CD4-positive, alpha-beta T cell treated with Interferon gamma for 1 hour (primary cell): ENCODE data around the gene ELP2.

Source experiments
- DNase-seq: peaks from one replicate; pipeline ENCODE4 v3.0.0-alpha.2; 2020

Gene ELP2

DNA sequence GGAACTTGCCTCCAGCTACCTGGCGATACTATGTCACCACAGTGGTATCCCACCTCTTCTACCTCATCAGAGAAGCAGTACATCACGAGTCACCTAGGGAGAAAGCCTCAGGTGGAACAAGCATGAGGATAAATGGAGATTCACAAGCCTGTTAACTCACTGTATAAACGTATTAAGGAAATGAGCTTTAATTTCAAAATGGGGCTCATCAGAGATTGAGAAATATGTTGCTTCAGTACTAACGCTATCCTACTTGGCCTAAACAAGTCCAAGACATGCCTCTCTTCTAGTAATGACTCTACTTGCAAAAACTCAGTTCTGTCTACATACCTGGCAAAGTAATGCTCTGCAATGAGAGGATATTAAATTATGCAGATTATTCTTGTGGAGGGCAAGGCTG lies 4.9 kb upstream of the ELP2 start:
- DNase-seq, result no peak

GRCh38 chr18:36126668-36127067 lies 3.0 kb upstream of the ELP2 start:
- no peak for DNase-seq

DNA sequence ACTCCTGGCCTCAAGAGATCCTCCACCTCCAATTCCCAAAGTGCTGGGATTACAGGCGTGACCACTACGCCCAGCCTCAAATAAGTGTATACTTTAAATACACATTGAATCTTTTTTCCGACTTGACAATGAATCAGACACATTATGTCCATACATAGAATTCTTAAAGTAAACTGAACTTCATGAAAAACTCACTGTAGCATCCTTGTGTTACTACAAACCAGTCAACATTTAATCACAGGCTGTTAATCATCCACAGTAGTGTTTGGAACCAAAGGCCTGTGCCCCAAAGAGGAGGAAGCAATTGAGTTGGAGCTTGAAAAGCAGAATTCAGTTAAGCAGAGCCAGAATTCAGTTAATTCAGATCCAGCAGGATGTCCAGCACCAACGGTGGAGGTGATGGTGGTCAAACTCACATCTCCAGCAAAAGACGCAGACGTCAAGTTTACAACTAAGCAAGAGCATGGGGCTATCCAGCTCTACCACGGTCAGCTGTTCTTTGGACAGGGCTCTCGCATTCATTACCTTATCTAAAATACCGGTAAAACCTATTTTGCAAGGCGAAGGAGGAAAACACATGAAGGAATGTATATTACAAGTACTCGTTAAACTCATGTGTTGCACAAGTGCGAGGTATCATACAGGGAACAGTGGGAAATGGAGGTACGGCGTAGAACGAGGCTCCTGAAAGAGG lies 1.7 kb upstream of the ELP2 start:
- DNase-seq, result no peak

DNA sequence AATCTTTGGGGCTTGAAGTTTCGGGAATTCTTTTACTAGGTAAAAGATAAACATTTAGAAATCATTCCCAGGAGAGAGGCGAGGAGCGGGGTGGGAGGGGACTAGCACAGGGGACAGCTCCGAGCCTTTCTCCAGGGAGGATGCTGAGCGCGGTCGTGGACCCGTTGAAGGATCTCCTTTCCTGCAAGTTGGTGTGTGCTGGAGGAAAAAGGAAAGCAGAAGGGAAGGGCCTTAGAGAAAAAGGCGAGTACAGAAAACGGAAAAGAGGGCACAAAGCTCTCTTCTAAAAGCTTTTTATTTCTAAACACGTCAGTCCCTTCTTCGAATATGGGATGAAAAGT lies 1.2 kb upstream of the ELP2 start:
- DNase-seq, result no peak

- DNase-seq, result no peak
Measured at GRCh38 chr18:36128907-36129299, 796 bp upstream of the ELP2 start.

DNA sequence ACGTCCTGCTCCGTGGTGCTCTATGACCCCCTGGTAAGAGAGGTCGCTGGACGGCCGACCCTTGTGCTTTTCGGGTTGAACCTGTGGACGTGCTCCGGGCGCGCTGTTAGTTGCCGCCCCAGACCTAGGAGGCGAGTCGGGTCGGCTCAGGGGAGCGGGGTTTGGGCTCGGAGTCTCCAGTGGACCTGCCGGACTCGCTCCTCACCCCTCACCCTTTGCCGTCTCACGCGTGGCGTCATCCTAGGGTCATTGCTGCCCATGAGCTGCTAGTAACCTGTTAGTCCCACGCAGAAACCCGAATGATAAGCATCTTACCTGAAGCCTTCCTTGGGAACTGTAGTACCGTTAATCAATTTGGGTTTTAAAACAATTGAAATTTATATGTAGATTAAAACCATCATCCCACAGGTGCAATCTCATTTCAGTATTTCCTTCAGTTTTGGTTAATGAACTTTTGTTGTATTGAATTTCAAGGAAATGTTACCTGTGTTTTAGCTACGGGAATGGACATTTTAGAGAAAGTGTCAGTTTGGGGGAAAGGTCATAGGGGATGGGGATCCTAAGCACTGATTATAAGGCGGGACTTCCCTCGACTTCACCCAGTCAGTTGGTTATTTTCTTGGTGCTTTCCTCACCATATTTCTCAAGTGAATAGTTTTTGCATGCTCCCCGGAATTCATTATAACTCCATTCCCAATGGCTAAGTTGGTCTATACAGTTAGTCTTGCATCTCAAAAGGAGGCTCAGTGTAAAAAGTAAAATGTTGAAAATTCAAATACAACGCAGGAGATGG lies 536 bp downstream of the ELP2 start:
- DNase-seq, result no peak

DNA sequence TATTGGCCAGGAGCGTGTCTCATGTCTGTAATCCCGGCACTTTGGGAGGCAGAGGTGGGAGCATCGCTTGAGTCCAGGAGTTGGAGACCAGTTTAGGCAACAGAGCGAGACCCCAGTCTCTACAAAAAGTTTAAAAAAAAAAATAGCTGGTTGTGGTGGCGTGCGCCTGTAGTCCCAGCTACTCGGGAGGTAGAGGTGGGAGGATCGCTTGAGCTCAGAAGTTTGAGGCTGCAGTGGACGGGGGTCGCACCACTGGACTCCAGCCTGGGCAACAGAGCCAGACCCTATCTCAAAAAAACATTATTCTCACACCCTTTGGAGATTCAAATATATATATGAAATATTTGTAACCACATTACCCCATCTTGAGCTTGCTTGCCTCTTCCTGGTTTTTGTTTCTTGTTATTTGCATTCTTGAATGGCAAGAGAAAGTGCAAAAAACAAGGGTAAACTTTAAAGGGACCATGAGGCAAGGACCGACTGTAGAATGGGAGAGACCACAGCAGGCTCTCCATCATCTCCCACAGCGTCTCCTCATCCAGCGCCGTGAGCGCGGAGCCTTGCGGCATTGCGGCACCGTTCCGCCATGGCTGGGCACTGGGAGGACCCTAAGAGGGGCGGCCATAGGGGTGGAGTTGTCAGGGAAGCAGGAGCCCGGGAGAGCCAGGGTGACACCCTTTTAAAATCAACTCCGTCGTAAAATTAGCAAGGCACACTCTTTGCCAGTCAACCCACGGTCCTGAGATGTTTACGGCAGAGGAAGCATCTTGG lies 1.4 kb downstream of the ELP2 start:
- DNase-seq, result no peak

DNA sequence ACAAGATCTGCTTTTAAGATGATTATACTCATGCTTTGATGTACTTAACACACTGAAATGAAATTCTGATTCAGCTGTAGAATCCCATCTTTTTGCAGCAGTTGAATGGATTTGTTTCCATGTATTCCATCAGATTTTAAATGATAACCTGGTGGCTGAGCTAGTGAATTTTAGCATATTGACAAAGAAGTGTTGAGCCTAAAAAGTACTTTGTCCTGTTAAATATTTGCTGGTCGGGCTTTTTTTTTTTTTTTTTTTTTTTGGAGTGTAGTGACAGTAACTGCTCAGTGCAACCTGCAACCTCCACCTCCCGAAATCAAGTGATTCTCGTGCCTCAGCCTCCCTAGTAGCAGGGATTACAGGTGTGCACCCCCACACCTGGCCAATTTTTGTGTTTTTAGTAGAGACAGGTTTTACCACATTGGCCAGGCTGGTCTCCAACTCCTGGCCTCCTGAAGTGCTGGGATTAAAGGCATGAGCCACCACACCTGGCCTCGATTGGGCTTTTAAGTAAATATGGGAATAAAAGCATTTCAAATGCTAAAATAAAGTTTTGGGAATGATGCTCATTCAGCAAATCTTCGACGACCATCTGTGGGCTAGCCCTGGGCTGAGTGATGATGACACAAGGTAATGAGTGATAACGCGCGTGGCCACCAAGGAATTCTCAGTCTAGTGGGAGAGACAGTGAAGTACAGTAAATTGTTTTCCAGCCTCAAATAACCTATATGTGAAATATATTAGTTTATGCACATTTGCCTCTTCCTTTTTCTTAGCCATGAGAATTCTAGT lies 2.2 kb downstream of the ELP2 start:
- DNase-seq, result no peak

DNA sequence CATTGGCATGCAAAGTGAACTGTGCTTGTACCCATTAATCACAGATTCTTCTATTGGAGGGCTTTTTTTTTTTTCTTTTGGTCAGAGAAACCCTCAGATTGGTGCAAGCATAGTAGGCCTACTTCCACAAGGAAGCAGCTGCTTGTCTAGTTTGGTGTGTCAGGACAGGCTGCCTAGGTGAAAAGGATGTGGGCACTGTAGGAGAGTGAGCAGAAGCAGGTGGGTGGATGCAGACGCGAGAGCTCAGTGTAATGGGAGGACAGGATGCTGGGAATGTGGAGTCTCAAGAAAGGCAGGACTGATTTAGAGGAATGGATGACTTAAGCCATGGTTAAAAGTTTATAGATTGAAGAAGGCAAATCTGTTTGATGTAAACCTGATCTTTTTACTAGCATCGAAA lies 3.1 kb downstream of the ELP2 start:
- no peak for DNase-seq

GRCh38 chr18:36135264-36135663 lies 5.6 kb downstream of the ELP2 start:
- no peak for DNase-seq

GRCh38 chr18:36139245-36139644 lies 9.5 kb downstream of the ELP2 start:
- DNase-seq, result no peak

- no peak for DNase-seq
Measured at GRCh38 chr18:36141576-36141975, 11.9 kb downstream of the ELP2 start.

DNA sequence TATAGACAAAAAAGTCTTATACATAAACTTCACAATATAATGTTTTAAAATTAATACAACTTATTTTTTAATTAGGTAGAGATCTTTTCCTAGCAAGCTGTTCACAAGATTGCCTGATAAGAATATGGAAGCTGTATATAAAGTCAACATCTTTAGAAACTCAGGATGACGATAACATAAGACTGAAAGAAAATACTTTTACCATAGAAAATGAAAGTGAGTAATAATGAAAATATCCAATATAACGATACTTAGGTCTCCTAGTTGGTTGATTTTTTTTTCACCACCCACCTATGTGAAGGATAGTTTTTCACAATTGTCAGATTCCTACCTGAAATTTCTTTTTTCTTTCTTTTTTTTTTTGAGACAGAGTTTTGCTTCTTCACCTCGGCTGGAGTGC lies 13.1 kb downstream of the ELP2 start:
- no peak for DNase-seq

DNA sequence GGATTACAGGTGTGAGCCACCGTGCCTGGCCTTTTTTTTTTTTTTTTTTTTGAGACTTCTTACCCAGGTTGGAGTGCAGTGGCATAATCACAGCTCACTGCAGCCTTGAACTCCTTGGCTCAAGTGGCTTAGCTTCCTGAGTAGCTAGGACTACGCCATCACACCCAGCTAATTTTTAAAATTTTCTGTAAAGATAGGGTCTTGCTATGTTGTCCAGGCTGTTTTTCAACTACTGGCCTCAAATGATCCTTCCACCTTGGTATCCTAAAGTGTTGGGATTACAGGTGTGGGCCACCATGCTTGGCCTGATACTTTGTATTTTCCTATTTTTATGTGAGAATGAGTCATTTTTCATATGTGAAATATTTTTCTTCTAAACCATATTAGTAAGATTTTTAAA lies 13.7 kb downstream of the ELP2 start:
- no peak for DNase-seq

DNA sequence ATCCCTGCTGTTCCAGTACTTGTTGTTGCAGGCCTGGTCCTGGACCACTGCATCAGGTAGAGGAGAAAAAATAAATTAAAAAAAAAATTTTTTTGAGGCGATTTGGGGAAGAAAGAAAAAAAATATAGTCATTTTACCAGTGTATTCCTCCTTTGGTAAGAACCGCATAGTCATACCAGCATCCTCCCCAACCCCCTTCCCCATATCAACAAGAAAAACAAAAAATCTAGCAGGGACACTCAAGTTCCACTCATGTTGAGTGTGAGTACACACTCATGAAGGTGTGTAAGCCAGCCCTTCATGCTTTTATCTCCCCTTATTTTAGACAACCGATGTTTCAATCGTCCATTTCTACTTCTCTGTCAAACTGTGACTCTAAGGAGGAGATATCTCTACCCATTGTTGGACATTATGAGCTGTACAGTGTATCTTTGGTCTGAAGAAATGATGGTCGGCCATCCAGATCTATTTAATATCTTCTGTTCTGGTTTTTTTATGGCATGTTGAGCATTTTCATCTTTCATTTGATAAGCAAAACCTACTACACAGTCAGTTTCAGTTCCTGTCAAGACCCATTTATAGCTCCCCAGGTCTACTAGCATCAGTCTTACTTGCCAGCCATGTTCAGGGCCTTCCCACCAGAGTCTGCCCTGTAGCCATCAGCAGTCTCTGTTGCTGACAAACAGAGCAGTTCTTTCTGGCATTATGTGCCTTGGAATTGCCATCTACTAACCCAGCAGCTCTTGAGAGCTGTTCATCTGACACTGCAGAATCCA lies 20.0 kb downstream of the ELP2 start:
- peak; percentile 6 for DNase-seq

GRCh38 chr18:36152781-36153180 lies 23.1 kb downstream of the ELP2 start:
- DNase-seq, result no peak

- no peak for DNase-seq
Measured at GRCh38 chr18:36153203-36153602, 23.5 kb downstream of the ELP2 start.

GRCh38 chr18:36153771-36154170 lies 24.1 kb downstream of the ELP2 start:
- no peak for DNase-seq

GRCh38 chr18:36155851-36156757 lies 26.4 kb downstream of the ELP2 start:
- no peak for DNase-seq

DNA sequence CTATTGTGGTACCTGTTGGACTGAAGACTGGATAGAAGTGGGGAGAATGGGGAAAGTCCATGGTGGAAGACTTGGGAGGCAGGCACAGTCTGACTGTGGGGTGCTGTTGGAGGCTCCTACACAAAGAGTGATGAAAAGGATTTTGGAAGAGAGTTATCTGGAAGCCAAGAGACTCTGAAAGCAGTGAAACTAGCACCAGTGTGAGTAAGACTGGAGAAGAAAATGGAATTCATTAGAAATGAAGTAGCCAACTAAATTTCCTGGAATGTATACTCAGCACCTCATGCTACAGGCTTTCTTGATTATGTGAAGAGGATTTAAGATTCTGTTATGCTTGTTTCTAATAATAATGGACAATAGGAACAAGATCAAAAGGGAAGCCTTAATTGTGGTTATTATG lies 27.7 kb downstream of the ELP2 start:
- no peak for DNase-seq

DNA sequence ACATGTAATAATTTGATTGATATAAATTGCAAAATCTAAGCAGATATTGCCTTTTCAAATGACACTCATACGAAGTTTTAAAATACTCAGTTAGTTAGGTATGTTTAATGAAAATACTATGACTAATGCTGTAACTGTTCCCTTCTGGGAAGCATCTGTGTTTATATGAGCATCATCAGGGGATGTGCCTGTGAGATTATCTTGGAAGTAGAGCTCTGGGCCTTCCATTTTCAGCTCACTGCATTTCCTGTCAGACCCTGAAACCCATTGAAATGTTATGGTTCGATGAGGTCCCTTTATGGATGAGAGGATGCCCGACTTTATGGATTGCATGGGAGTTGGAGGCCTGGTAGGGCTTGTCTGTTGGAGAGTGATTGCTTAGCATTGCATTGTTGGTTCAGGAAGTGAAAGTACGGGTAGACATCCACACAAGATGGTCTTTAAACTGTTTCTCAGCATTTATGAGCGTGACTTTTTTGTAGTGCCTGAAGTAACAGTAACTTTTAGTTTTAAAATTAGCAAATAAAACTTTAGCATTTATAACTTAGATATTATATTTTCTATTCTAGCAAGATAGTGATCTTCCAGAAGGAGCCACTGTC lies 28.7 kb downstream of the ELP2 start:
- no peak for DNase-seq
